K562 (cell line): Measurements from ENCODE around the gene CFDP1. TPM values are rescaled to one million over a fixed set of nuclear protein-coding genes. Genes with fewer than 3 reads are reported as not detected.

Source experiments
- ATAC-seq: fragments of 200-7000 bp; cut with Tn5 transposase; 3 replicates; pipeline ENCODE4 v1.9.1; 2020; ENCODE audit warnings: moderate library complexity
- BruUV-seq: library from RNA; stranded (reverse); fragments of 400-500 nt; replicated peaks from 2 replicates; lab custom pipeline; 2021; lab: Mats Ljungman, UMichigan
- CTCF ChIA-PET: fragments of 300-600 bp; formaldehyde crosslinking; extraction: SDS; loops from one replicate; lab custom pipeline; 2021; ENCODE audit warnings: low intra/inter-chr PET ratio; lab: Yijun Ruan, JAX
- POLR2A ChIA-PET: fragments of 300-600, 350-650 bp; sonication (Branson Sonifier 250); formaldehyde crosslinking; extraction: SDS; loops from one replicate; lab custom pipeline; 2021; ENCODE audit warnings: antibody characterized with exemption, inconsistent platforms; lab: Yijun Ruan, JAX
- DNase-seq, 4 experiments: peaks; one replicate each; pipeline versions ENCODE4 v3.0.0 to v3.0.0-alpha.2; 2011 to 2018; ENCODE audit warnings: low spot score in 3 of 4, mixed read lengths in 3 of 4; ENCODE audit errors: extremely low read depth in 1 of 4
- FAIRE-seq: peaks from 2 replicates; lab custom pipeline; 2011; peaks lifted over from hg19 to GRCh38; lab: Jason Lieb, UNC
- H2AFZ ChIP-seq: 2 replicates; pipeline ENCODE4 v1.6.0; 2011; ENCODE audit warnings: low read depth, low read length, control low read depth, inconsistent platforms
- H3K27ac ChIP-seq: fragments of 200-600 bp; 3 replicates; pipeline ENCODE4 v1.8.0; 2011; ENCODE audit warnings: low read depth, mild to moderate bottlenecking, control low read depth, inconsistent platforms, low read length, moderate library complexity, mixed read lengths; ENCODE audit errors: extremely low read depth
- H3K27me3 ChIP-seq, 2 experiments: fragments of 300-600 bp in 1 of 2; 2 replicates in 1 of 2; 3 replicates in 1 of 2; pipeline versions ENCODE4 v1.6.0 to v1.8.0; 2011; ENCODE audit warnings: inconsistent platforms in 2 of 2, low read length in 2 of 2, mild to moderate bottlenecking in 1 of 2, mixed read lengths in 1 of 2, moderate library complexity in 1 of 2; ENCODE audit not compliant: control insufficient read depth in 2 of 2, insufficient read depth in 2 of 2
- H3K36me3 ChIP-seq: fragments of 300-600 bp; 3 replicates; pipeline ENCODE4 v1.8.0; 2011; ENCODE audit warnings: mild to moderate bottlenecking, low read length, inconsistent platforms; ENCODE audit not compliant: control insufficient read depth, insufficient read depth
- H3K4me1 ChIP-seq, 2 experiments: fragments of 200-600 bp in 1 of 2; replicated peaks in 1 of 2; 2 replicates in 1 of 2; 3 replicates in 1 of 2; pipeline versions ENCODE4 v1.5.1 to v1.8.0; 2011; ENCODE audit warnings: inconsistent platforms in 2 of 2, low read length in 2 of 2, mild to moderate bottlenecking in 1 of 2, mixed read lengths in 1 of 2, moderate library complexity in 1 of 2; ENCODE audit not compliant: control insufficient read depth in 2 of 2, insufficient read depth in 2 of 2
- H3K4me2 ChIP-seq: 2 replicates; pipeline ENCODE4 v1.6.1; 2011; ENCODE audit warnings: low read length, control low read depth, inconsistent platforms, mixed read lengths; ENCODE audit not compliant: insufficient read depth
- H3K4me3 ChIP-seq: fragments of 200-600 bp; sonication (generic), shearing (Covaris generic); 2 replicates; pipeline ENCODE4 v1.5.1; 2016; ENCODE audit warnings: control low read depth, inconsistent platforms
- H3K79me2 ChIP-seq: fragments of 200-600 bp; 3 replicates; pipeline ENCODE4 v1.8.0; 2011; ENCODE audit warnings: low read length, inconsistent platforms; ENCODE audit not compliant: control insufficient read depth, insufficient read depth
- H3K9ac ChIP-seq, 2 experiments: 2 replicates each; pipeline versions ENCODE4 v1.6.0 to v1.6.1; 2011; ENCODE audit warnings: low read depth in 2 of 2, low read length in 2 of 2, control low read depth in 1 of 2, inconsistent platforms in 1 of 2, mild to moderate bottlenecking in 1 of 2, mixed read lengths in 1 of 2; ENCODE audit not compliant: insufficient read depth in 1 of 2
- H3K9me1 ChIP-seq: one replicate; pipeline ENCODE4 v1.6.0; 2011; ENCODE audit warnings: inconsistent platforms, mild to moderate bottlenecking, low read length, moderate library complexity; ENCODE audit not compliant: control insufficient read depth, insufficient read depth
- H3K9me3 ChIP-seq: replicated peaks from 2 replicates; pipeline ENCODE4 v1.5.1; 2011; ENCODE audit warnings: low read depth, low read length, inconsistent platforms; ENCODE audit not compliant: control insufficient read depth, insufficient read depth
- H4K20me1 ChIP-seq: replicated peaks from 2 replicates; pipeline ENCODE4 v1.6.1; 2011; ENCODE audit warnings: low read length, inconsistent platforms, mixed read lengths; ENCODE audit not compliant: control insufficient read depth, insufficient read depth
- BCOR ChIP-seq: fragments of 450-650 bp; IDR thresholded peaks from 2 replicates; pipeline ENCODE4 v1.6.1; 2016
- CC2D1A ChIP-seq: fragments of 450-650 bp; IDR thresholded peaks from 2 replicates; pipeline ENCODE4 v1.6.1; 2017; ENCODE audit warnings: mild to moderate bottlenecking
- CHCHD3 ChIP-seq: fragments of 250-450 bp; sonication (Bioruptor Pico); IDR thresholded peaks from 2 replicates; pipeline ENCODE4 v2.1.2; 2022; ENCODE audit warnings: mild to moderate bottlenecking
- CXXC5 ChIP-seq: fragments of 250-450 bp; sonication (Bioruptor Pico); IDR thresholded peaks from 2 replicates; pipeline ENCODE4 v1.8.0; 2022; ENCODE audit warnings: inconsistent platforms, mild to moderate bottlenecking, moderate library complexity
- HDAC1 ChIP-seq, 2 experiments: fragments of 450-650 bp; IDR thresholded peaks; 2 replicates each; pipeline ENCODE4 v1.6.1; 2016 to 2017; ENCODE audit warnings: inconsistent platforms in 1 of 2, mild to moderate bottlenecking in 1 of 2, moderate library complexity in 1 of 2
- HSF4 ChIP-seq: fragments of 250-450 bp; sonication (Bioruptor Pico); IDR thresholded peaks from 2 replicates; pipeline ENCODE4 v2.1.2; 2022; ENCODE audit warnings: mild to moderate bottlenecking, moderate library complexity, borderline replicate concordance
- ID3 ChIP-seq, 2 experiments: fragments of 250-450 bp in 1 of 2; fragments of 450-650 bp in 1 of 2; sonication (Bioruptor Pico) in 1 of 2; IDR thresholded peaks; 2 replicates each; pipeline versions ENCODE4 v1.6.1 to v1.8.0; 2016 to 2021; ENCODE audit warnings: mild to moderate bottlenecking in 2 of 2, moderate library complexity in 2 of 2, missing compliant biosample characterization in 1 of 2, missing genetic modification characterization in 1 of 2
- KDM1A ChIP-seq, 2 experiments: fragments of 450-650 bp; IDR thresholded peaks; 2 replicates each; pipeline ENCODE4 v1.6.1; 2016; ENCODE audit warnings: mild to moderate bottlenecking in 2 of 2
- SETDB1 ChIP-seq: IDR thresholded peaks from one replicate; pipeline ENCODE4 v1.6.1; 2012; ENCODE audit warnings: low read length, control low read depth, inconsistent platforms
- SNIP1 ChIP-seq: fragments of 450-650 bp; IDR thresholded peaks from 2 replicates; pipeline ENCODE4 v1.7.1; 2017; ENCODE audit warnings: low read depth, mild to moderate bottlenecking
- ZKSCAN1 ChIP-seq: fragments of 150-350 bp; IDR thresholded peaks from 2 replicates; pipeline ENCODE4 v1.6.1; 2016; ENCODE audit warnings: low read depth, low read length
- ZNF408 ChIP-seq: fragments of 250-450 bp; sonication (Bioruptor Pico); IDR thresholded peaks from 2 replicates; pipeline ENCODE4 v1.4.0; 2020; ENCODE audit warnings: low read depth, mild to moderate bottlenecking, moderate library complexity
- WGBS: fragments of 100-300 bp; shearing (Covaris generic); methylation state at CpG from one replicate; pipeline ENCODE4 v1.1.6; 2016; ENCODE audit warnings: low coverage, mixed read lengths; ENCODE audit not compliant: insufficient coverage; ENCODE audit errors: missing lambda C conversion rate; 5-methylcytosine and 5-hydroxymethylcytosine counted together
- in situ Hi-C: fragments of 300-500 bp; cut with MboI; formaldehyde crosslinking; loops from 4 replicates; pipeline ENCODE4 v1.15.0; 2018; ENCODE audit warnings: inconsistent platforms, mixed read lengths
- intact Hi-C: fragments of 100-400 bp; cut with micrococcal nuclease; formaldehyde crosslinking; loops from 2 replicates; pipeline ENCODE4 v1.14.2; 2022
- polyA plus RNA-seq, 8 experiments: library from polyadenylated mRNA; depleted of rRNA in 4 of 8; stranded (reverse) in 5 of 8; unstranded in 3 of 8; fragments of >200 nt; fragmentation: Nextera tagmentation in 2 of 8; fragmentation: Illumina TruSeq in 1 of 8; extraction: Ambion mirVana in 2 of 8; extraction: Trizol in 1 of 8; gene quantifications; 2 replicates each; pipeline versions ENCODE4 v1.2.1 to v1.2.3, GENCODE V29; 2011 to 2014; ENCODE audit warnings: inconsistent platforms in 1 of 8, missing spikeins in 1 of 8
- total RNA-seq, 7 experiments: library from RNA; depleted of rRNA in 6 of 7; stranded (reverse); fragments of >200 nt in 6 of 7; fragmentation: Illumina TruSeq in 2 of 7; extraction: Trizol in 2 of 7; gene quantifications; 2 replicates each; pipeline versions ENCODE4 v1.2.1 to v1.2.3, GENCODE V29; 2011 to 2021; ENCODE audit warnings: low replicate concordance in 1 of 7
- TF ChIP-seq, protein P1 (sequence below): sonication (generic); formaldehyde crosslinking; IDR thresholded peaks from 2 replicates; pipeline ENCODE4 v1.8.0; 2023; ENCODE audit warnings: mild to moderate bottlenecking, missing genetic modification reagents
- TF ChIP-seq, protein P2 (sequence below): sonication (generic); formaldehyde crosslinking; IDR thresholded peaks from 2 replicates; pipeline ENCODE4 v1.8.1; 2023; ENCODE audit warnings: missing genetic modification reagents, mild to moderate bottlenecking, borderline replicate concordance

The CFDP1 gene
- total and polyA plus RNA-seq, 9 of the 15 experiments (the other 6 are each of a cell fraction or from before 2014, with no cell fraction given), result 31.5 to 78.4 (median 61.7) TPM

DNA sequence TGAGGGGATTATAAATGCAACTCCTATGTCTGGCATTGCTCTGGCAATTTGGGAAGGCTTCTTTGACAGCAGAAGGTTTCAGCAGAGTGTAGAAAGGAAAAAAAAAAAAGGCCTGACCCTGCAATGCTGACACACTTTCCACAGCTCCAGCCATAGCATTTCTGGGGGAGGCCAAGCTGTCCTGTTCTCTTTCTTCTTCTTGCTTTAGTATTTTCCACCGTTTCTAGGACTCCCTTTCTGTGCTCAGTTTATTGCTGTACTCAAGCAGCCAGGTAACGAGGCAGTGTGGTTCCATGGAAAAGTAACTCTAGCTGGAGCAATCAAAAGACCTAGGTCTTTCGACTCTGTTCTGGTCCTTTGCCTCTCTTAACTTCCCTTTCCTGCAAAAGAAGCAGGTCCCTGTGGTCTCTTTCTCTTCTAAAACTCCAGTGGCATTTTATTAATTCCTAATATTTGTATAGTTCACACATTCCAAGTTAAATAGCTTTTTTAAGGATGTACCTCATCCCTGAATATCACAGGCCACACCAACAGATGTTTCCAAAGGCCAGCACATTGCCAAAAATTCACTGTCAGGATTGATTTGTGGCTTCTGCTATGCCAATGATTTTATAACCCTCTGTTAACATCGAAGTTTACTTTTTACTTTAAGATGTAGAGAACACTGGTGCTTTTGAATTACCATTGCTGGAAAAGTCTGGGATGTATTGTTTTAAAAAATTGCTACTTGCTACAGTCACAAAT, 91.6 kb downstream of the CFDP1 start:
- POLR2A ChIA-PET, result interaction anchor here (0.6 kb wide), 1 partner anchor 9 kb away, joined by 6 read pairs; no protein-coding TSS in a partner anchor
- ATAC-seq (no peak), FAIRE-seq (no peak), DNase-seq (no peak)
- CTCF ChIA-PET, result no interaction called here
- no peak overlapping the region for H3K4me3 ChIP-seq
- no peaks in the 10 kb centered on the region for H3K27me3 ChIP-seq
- H3K36me3 ChIP-seq, result peaks cover 7% of the 10 kb centered on the region; the same call in 2 of the 3 replicates
- H3K9me1 ChIP-seq, result no peaks in the 10 kb centered on the region
- WGBS, result 52% methylated on average over 4 of the region's 4 CpGs
- no peak overlapping the region for H3K27ac ChIP-seq
- H3K9me3 ChIP-seq, result no peaks in the 10 kb centered on the region
- in situ Hi-C loops, result no loop called here
- intact Hi-C loops, result no loop called here
- no peak overlapping the region for H3K4me2 ChIP-seq
- no peak overlapping the region for H3K9ac ChIP-seq
- no peaks in the 10 kb centered on the region for H3K4me1 ChIP-seq
- H2AFZ ChIP-seq, result no peak overlapping the region
- H3K79me2 ChIP-seq, result no peaks in the 10 kb centered on the region
- no peaks in the 10 kb centered on the region for H4K20me1 ChIP-seq
- BruUV-seq, result no TSS peak
- TF ChIP-seq, protein P1, sequence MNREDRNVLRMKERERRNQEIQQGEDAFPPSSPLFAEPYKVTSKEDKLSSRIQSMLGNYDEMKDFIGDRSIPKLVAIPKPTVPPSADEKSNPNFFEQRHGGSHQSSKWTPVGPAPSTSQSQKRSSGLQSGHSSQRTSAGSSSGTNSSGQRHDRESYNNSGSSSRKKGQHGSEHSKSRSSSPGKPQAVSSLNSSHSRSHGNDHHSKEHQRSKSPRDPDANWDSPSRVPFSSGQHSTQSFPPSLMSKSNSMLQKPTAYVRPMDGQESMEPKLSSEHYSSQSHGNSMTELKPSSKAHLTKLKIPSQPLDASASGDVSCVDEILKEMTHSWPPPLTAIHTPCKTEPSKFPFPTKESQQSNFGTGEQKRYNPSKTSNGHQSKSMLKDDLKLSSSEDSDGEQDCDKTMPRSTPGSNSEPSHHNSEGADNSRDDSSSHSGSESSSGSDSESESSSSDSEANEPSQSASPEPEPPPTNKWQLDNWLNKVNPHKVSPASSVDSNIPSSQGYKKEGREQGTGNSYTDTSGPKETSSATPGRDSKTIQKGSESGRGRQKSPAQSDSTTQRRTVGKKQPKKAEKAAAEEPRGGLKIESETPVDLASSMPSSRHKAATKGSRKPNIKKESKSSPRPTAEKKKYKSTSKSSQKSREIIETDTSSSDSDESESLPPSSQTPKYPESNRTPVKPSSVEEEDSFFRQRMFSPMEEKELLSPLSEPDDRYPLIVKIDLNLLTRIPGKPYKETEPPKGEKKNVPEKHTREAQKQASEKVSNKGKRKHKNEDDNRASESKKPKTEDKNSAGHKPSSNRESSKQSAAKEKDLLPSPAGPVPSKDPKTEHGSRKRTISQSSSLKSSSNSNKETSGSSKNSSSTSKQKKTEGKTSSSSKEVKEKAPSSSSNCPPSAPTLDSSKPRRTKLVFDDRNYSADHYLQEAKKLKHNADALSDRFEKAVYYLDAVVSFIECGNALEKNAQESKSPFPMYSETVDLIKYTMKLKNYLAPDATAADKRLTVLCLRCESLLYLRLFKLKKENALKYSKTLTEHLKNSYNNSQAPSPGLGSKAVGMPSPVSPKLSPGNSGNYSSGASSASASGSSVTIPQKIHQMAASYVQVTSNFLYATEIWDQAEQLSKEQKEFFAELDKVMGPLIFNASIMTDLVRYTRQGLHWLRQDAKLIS (CRISPR knock-in tag), result no peak
- TF ChIP-seq HDAC1 (IDR thresholded peaks at IDR 0.05) (no peak), SETDB1 (no peak), ZKSCAN1 (no peak), CXXC5 (no peak), ZNF408 (CRISPR knock-in tag) (no peak), HSF4 (no peak), KDM1A (IDR thresholded peaks at IDR 0.05) (no peak), ID3 (CRISPR knock-in tag; IDR thresholded peaks at IDR 0.05) (no peak), ID3 (tag; IDR thresholded peaks at IDR 0.05) (no peak), CHCHD3 (CRISPR knock-in tag) (no peak), CC2D1A (no peak), SNIP1 (no peak), BCOR (no peak)
- TF ChIP-seq, protein P2, sequence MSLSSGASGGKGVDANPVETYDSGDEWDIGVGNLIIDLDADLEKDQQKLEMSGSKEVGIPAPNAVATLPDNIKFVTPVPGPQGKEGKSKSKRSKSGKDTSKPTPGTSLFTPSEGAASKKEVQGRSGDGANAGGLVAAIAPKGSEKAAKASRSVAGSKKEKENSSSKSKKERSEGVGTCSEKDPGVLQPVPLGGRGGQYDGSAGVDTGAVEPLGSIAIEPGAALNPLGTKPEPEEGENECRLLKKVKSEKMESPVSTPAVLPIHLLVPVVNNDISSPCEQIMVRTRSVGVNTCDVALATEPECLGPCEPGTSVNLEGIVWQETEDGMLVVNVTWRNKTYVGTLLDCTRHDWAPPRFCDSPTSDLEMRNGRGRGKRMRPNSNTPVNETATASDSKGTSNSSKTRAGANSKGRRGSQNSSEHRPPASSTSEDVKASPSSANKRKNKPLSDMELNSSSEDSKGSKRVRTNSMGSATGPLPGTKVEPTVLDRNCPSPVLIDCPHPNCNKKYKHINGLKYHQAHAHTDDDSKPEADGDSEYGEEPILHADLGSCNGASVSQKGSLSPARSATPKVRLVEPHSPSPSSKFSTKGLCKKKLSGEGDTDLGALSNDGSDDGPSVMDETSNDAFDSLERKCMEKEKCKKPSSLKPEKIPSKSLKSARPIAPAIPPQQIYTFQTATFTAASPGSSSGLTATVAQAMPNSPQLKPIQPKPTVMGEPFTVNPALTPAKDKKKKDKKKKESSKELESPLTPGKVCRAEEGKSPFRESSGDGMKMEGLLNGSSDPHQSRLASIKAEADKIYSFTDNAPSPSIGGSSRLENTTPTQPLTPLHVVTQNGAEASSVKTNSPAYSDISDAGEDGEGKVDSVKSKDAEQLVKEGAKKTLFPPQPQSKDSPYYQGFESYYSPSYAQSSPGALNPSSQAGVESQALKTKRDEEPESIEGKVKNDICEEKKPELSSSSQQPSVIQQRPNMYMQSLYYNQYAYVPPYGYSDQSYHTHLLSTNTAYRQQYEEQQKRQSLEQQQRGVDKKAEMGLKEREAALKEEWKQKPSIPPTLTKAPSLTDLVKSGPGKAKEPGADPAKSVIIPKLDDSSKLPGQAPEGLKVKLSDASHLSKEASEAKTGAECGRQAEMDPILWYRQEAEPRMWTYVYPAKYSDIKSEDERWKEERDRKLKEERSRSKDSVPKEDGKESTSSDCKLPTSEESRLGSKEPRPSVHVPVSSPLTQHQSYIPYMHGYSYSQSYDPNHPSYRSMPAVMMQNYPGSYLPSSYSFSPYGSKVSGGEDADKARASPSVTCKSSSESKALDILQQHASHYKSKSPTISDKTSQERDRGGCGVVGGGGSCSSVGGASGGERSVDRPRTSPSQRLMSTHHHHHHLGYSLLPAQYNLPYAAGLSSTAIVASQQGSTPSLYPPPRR (CRISPR knock-in tag), result no peak
